GM18498 (cell line): Measurements from ENCODE around the gene PRKAA1.
"Not testable (repeated sequence)": the region's sequence is repeated elsewhere in the genome, so short reads cannot be mapped to it uniquely, and the experiment has no call there.

Experiments
- ATAC-seq: cut with Tn5 transposase; IDR thresholded peaks from one replicate; pipeline ENCODE4 v1.9.1; 2021; ENCODE audit warnings: mild to moderate bottlenecking, moderate library complexity; ENCODE audit not compliant: unreplicated experiment

PRKAA1 gene

DNA sequence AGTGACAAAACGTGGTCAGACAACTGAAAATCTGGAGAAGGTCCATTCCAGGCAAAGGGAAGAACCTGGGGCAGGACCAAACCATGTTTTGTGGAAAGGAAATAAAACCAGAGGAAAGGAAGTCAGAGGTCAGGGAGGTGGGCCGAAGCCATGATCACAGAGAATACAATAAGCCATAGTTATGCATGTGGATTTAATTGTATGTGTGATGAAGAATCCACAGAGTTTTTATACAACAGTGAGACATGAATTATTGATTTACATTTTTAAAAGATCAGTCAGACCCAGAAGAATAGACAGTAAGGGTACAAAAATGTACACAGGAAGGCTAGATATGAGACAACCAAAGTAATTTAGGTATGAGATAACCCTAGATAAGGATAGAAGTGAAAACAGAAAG, 63.2 kb downstream of the PRKAA1 start:
- ATAC-seq = no peak

DNA sequence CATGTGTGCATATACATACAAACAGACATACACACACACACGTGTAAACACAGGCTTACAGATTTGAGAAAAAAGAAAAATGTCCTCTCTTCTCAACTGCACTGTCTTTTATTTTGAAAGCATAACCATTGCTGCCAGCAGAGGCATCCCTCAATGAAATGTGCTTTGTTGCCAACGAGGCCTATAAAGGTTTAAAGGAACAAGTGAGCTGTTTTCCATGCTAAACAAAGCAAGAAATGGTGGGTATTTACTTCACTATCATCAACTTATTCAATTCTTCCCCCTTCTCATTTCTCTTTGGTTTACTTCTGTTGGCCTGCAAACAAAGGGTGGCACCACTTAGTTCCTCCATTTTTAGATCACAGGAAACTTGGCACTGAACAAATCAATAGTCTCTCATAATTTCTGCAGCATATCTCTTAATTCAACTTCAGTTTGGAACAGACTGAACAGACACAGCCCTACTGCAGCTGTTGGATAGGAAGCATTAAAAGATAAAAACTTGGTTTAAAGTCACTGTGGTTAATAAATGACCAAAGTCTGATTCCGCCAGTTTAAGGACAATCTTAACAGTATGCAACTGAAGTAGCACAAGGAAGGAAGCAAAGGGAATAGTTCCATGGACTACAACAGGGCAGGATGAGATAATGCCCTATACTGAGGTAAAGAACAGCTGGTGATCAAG, 64.2 kb downstream of the PRKAA1 start:
- ATAC-seq = no peak

DNA sequence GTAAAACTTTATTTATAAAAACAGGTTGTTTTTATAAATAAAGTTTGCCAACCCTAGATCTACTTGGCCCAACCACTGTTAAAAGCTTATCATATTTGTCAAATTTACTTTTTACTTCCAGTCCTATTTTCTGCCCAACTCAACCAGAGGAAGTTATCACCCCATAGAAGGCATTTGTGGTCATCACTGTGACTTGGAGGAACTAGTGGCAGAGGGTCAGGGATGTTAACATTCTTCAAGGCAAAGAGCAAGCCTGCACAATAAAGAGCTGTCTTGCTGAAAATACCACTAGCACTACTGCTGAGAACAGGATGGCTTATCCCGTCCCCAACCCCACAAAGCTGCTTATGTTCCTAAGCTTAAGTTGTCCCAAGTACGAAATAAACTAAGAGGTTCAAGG, 64.7 kb downstream of the PRKAA1 start:
- ATAC-seq = no peak

DNA sequence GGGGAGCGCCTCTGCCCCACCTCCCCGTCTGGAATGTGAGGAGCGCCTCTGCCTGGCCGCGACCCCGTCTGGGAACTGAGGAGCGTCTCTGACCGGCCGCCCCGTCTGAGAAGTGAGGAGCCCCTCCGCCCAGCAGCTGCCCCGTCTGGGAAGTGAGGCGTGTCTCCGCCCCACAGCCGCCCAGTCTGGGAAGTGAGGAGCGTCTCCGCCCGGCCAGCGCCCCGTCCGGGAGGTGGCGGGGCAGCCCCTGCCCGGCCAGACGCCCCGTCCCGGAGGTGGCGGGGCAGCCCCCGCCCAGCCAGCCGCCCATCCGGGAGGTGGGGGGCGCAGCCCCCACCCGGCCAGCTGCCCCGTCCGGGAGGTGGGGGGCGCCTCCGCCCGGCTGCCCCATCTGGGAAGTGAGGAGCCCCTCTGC, 75.7 kb downstream of the PRKAA1 start:
- ATAC-seq = not testable (repeated sequence)

DNA sequence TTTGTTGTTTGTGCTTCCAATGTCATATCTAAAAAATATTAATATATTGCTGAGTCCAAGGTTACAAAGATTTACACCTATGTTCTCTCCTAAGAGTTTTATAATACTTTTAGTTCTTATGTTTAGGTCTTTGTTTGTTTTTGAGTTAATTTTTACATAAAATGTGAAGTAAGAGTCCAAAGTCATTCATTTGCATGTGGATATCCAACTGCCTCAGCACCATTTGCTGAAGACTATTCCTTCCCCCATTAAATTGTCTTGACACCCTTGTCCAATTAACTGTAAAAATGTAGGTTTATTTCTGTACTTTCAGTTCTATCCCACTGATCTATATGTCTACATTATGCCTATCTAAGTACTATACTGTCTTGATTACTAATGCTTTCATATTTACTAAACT, 78.1 kb downstream of the PRKAA1 start:
- ATAC-seq = no peak

DNA sequence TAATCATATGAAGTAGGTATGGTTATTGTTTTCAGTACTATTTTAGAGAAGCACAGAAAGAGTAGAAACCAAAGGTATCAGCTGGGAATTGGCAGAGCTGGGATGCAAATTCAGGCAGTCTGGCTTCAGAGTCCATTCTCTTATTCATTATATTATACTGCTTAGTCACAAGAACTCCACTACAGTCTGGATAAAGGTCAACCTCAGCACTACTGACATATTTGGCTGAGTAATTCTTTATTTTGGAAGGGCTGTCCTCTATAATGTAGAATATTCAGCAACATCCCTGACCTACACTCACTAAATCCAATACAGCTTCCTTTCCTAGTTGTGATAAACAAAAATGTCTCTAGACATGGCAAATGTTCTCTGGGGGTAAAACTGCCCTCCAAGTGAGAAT, 80.9 kb downstream of the PRKAA1 start:
- no peak for ATAC-seq

DNA sequence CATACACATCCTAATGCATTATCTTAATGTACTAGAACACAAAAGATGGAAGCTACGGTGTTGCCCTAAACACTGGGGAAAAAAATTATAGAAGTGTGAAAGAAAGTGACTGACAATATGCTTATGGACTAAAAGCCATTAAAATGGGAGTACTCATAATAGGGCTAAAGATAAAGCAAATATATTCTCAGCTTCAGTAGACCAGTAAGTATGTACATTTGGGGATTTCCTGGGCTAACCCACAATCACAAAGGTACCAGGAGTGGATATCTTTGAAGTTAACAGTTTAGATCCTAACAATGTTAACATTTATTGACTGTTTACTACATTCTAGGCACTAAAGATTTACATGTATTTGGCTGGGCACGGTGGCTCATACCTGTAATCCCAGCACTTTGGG, 81.6 kb downstream of the PRKAA1 start:
- no peak for ATAC-seq

DNA sequence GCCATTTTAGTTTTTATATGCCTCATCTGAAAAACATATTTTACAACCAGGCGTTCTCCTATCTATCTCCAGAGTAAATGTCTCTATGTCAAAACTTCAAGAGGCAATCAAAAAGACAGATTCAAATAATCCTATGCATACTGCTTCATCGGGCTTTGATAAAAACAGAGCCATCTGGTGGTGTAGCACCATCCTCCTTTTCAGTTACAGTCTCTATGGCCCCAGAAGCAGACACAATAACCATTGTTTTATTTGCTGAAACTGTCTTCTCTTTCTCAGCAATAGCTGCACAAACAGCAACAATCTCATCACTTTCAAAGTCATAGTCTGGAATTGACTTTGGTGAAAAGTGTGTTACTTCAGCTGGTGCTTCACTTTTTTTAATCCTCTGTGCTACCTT, 82.2 kb downstream of the PRKAA1 start:
- no peak for ATAC-seq

DNA sequence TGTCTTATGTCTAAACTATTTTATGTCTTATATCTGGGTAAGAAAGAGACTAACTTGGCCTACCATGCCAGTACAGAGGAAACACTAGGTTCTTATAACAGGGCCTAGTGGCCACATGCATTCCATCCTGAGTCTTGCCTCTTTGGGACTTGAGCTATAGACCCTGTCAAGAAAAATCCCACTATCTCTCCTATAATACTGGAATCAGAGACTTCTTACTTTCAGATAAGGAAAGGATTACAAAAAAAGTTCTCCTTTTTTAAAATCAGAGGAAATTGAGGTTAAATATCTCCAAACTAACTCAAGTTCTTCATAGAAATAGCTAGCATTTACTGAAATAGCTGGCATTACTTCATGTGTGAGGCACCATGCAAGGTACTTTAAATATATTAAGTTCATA, 84.2 kb downstream of the PRKAA1 start:
- no peak for ATAC-seq

DNA sequence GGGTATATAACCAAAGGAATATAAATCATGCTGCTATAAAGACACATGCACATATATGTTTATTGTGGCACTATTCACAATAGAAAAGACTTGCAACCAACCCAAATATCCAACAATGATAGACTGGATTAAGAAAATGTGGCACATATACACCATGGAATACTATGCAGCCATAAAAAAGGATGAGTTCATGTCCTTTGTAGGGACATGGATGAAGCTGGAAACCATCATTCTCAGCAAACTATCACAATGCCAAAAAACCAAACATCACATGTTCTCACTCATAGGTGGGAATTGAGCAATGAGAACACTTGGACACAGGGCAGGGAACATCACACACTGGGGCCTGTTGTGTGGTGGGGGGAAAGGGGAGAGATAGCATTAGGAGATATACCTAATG, 87.6 kb downstream of the PRKAA1 start:
- ATAC-seq = not testable (repeated sequence)
